Middle frontal gyrus (tissue), 1 donor: ENCODE measurements around the gene KCTD11.
"Not testable (repeated sequence)": the region's sequence is repeated elsewhere in the genome, so short reads cannot be mapped to it uniquely, and the experiment has no call there.

Experiments
- DNase-seq: peaks from one replicate; pipeline ENCODE4 v3.0.0-alpha.2; 2015; ENCODE audit warnings: low spot score; ENCODE audit errors: extremely low spot score

Gene KCTD11

DNA sequence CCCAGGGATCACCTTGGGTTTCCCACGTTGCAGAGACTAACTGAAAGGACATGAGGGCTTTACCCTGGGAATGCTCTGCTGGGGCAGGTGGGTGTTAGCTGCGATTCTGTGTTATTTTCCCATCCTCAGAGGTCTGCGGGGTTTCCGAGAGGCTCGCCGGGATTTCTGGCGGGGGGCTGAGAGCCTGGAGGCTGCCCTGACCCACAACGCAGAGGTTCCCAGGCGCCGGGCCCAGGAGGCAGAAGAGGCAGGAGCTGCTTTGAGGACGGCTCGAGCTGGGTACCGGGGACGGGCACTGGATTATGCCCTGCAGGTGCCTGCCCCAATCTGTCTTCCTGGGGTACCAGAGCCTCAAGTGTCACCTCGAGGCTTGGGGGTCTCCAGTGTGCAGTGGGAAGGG lies 8.7 kb upstream of the KCTD11 start:
- DNase-seq: no peak

DNA sequence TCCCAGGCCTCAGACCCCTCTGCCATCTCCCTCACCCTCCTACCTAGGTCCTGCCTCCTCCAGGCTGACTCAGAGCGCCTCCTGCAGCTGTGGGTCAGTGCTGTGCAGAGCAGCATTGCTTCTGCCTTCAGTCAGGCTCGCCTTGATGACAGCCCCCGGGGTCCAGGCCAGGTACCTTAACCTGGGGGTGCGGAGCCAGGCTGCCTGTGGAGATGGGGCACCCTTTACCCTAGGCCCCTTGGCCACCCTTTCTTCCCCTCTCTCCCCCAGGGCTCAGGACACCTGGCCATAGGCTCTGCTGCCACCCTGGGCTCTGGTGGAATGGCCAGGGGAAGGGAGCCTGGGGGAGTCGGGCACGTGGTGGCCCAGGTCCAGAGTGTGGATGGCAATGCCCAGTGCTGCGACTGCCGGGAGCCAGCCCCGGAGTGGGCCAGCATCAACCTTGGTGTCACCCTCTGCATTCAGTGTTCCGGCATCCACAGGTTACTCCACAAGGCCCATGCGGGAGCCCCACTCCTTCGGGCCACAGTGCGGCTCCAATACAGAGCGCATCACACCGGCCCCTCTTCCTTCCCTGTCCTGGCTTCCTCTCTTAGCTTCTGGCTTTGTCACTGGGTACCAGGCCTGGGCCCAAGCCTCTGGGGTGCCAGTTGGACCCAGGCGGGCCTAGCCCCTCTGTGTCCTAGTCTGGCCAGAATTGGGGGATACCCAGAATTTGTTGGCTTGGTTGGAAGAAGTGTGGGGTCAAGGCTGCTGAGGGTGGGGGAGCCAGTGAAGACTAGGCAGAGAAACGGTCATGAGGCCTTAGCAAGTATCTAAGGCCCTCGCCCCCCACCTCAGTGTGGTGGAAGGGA lies 5.0 kb upstream of the KCTD11 start:
- DNase-seq: no peak

DNA sequence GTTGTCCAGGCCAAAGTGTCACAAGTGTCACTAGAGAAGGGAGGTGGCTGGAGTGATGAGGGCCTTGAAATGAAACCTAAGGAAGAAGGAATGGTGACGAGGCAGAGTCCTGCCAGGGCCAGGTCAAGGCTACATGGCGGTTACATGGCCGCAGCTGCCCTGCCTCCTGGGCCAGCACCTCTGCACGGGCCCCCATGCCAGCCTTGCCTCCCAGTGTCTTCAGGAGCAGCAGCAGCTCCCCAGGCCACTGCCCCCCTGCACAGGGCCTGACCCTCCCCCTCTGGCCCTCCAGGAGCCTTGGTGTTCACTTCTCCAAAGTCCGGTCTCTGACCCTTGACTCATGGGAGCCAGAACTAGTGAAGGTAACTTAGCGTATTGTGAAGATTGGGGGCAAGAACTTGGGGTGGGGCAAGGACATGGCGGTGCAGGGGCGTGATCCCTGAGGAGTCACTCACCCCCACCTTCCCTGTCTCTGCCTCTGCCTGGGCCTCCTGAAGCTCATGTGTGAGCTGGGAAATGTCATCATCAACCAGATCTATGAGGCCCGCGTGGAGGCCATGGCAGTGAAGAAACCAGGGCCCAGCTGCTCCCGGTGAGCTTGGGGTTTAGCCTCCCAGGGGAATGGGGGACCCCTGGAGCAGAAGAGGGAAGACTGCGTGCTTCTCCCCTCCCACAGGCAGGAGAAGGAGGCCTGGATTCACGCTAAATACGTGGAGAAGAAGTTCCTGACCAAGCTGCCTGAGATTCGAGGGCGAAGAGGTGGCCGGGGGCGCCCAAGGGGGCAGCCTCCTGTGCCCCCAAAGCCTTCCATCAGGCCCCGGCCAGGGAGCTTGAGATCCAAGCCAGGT lies 4.1 kb upstream of the KCTD11 start:
- no peak for DNase-seq

DNA sequence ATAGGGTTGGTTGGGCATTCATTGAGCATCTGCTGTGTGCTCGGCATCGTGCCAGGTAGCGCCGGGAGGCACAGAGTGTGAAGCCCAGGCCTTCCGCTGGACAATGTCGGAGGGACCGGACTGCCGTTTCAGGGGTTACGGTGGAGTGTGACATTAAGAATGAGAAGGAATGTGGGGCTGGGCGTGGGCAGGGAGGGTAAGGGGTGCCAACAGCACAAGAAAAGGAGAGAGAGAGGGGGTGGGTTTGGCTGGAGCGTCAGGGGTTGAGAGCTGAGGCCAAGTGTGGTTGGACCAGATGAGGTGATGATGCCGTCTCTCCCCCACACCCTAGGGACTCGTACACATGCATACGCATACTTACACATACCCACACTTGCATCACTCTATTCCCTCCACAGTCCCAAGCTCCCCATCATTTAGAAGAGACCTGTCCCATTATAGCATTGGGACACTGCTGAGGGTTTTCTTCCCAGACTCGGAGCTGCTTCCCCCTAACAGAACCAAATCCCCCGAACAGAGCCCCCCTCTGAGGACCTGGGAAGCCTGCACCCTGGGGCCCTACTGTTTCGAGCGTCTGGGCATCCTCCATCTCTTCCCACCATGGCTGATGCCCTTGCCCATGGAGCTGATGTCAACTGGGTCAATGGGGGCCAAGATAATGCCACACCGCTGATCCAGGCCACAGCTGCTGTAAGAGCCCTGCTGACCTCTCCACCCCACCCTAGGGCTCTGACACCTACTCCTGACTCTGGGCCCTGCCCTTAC lies 3.3 kb upstream of the KCTD11 start:
- no peak for DNase-seq

DNA sequence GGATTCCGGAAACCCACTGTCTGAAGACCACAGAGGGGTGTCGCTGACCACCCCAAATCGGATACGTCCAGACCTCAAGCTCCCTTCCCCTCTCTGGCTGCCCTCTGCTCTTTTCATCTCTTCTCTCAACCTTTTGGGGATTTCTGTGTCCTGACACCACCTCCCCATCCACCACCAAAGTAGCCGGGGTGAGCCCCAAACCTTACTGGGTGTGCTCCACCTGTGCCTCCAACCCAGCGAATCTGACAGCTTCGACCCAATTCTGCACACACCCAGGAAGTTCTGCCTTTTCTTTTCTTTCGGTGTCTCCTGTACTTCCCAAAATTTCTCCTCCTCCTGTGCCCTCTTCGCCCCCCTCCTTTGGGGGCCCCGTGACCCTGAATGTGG lies 534 bp downstream of the KCTD11 start:
- no peak for DNase-seq

DNA sequence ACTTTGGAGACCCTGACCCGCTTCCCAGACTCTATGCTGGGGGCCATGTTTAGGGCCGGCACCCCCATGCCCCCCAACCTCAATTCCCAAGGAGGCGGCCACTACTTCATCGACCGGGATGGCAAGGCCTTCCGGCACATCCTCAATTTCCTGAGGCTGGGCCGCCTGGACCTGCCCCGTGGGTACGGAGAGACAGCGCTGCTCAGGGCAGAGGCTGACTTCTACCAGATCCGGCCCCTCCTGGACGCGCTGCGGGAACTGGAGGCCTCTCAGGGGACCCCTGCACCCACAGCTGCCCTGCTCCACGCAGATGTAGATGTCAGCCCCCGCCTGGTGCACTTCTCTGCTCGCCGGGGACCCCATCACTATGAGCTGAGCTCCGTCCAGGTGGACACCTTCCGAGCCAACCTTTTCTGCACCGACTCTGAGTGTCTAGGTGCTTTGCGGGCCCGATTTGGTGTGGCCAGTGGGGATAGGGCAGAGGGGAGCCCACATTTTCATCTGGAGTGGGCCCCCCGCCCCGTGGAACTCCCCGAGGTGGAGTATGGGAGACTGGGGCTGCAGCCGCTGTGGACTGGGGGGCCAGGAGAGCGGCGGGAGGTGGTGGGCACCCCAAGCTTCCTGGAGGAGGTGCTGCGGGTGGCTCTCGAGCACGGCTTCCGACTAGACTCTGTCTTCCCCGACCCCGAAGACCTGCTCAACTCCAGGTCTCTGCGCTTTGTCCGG lies 1.1 kb downstream of the KCTD11 start:
- DNase-seq: no peak

DNA sequence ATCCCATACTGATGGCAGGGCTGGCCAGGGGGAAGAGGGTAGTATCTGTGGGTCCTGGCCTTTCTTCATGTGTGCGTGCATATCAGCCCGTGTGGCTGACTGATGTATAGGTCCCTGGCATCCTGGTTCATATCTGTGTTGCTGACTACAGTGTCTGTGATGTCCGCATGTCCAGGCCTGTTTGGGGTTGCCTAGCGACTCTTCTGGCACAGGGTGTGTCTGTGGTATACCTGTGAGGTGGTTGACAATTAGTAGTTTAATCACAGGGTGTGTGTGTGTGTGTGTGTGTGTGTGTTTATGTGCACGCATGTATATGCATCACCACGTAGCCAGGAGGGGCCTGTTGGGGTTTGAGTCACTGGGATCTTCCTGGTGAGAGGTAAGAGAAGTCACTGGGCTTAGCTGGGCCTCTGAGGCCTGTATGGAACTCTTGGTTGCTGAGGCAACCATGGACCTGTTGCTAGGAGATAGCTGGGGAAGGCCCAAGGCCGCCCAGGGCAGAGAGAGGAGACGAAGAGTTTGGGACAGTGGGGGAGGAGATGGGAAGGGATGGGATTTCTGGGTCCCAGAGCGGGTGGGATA lies 2.4 kb downstream of the KCTD11 start:
- no peak for DNase-seq

DNA sequence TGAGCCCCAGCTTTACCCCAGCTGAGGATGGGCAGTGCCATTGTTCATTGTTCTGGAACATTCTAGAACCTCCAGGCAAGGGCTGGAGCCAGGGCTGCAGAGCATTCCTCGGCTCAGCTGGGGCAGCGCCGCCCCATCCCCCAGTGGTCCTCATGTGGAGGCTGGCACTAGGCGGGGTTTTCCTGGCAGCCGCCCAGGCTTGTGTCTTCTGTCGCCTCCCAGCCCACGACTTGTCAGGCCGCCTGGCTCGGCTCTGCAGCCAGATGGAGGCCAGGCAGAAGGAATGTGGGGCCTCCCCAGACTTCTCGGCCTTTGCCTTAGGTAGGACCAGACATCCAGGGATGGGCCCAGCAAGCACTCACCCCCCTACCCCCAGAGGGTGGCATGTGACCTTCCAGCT lies 3.1 kb downstream of the KCTD11 start, which contains the start of gene TMEM95:
Gene TMEM95 (plus strand): TSS at position 104 of the 400 bp plus-strand sequence. CDS start 49 bp downstream, at position 153.
- DNase-seq: no peak

DNA sequence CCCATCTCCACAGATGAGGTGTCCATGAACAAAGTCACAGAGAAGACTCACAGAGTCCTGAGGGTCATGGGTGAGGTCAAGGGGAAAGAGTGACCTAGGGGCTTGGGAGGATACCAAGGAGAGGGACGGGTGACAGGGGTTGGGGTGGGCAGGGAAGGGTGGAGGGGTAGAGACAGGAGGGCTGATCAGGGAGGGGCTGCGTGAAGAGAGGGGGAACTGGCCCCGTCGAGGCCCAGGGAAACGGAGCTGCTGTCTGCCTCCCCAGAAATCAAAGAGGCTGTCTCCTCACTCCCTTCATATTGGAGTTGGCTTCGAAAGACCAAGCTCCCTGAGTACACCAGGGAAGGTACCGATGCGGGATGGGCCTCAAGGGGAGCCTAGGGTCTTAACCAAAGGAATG lies 3.6 kb downstream of the KCTD11 start:
- no peak for DNase-seq

DNA sequence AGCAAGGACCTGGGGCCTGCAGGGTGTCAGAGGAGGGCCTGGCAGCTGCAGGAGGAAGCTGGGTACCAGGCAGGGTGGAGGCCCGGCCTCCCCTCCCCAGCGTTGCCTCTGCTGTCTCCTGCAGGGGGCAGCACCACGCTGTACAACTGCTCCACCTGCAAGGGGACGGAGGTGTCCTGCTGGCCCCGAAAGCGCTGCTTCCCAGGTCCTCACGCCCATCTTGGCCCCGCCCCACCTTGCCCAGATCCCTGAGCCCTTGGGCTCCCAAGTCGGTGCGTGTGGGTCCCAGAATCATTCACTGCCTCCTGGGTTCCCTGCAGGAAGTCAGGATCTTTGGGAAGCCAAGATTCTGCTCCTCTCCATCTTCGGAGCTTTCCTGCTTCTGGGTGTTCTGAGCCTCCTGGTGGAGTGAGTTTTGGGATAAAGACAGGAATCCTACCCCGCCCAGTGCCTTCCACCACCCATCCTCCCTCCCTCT lies 4.1 kb downstream of the KCTD11 start:
- no peak for DNase-seq

DNA sequence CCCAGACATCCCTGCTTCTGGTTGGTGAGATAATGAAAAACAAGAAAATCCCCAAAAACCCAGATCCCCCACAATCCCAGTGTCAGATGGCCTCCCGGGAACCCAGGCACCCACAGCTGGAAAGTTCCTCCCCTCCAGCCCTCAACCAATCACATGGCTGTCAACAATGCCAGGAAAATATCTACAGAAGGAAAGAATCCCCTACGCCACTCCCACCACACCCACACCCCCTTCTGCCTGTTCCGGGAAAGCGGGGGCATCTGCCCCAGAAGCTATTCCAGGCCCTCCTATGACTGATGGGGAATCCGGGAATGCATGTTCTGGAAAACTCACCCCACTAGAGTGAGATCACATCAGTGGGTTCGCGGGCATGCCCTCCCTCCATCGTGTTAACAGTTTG lies 4.8 kb downstream of the KCTD11 start:
- no peak for DNase-seq

DNA sequence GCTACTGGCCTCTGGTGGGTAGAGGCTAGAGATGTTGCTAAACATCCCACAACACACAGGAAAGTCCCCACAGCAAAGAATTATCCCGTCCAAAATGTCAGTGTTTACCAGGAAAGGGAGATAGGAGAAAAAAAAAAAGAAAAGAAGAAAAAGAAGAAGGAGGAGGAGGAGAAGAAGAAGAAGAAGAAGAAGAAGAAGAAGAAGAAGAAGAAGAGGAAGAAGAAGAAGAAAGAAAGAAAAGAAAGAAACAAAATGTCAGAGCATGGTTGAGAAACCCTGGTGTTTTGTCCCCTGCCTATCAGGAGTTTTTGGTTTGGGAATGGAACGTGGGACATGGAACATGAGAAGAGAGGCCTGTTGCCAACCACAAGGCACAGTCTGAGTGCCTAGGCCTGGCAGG lies 5.4 kb downstream of the KCTD11 start:
- no peak for DNase-seq

DNA sequence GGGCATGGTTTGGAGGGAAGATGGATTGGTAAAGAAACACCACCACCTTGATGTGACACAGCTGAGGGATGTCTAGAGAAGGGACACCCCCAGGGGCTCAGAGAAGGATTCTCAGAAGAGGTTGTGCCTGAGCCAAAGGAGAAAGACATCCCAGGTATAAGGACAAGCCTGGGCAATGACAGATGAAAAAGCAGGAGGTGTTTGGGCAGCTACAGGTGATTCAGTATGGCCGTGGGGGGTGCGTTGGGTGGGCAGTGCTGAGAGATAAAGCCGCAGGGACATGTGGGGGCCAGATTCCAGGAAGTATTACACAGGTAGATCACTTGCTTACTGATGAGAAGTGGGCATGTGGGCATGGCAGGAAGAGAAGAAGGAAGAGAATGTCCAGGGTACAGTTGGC lies 9.9 kb downstream of the KCTD11 start:
- no peak for DNase-seq

DNA sequence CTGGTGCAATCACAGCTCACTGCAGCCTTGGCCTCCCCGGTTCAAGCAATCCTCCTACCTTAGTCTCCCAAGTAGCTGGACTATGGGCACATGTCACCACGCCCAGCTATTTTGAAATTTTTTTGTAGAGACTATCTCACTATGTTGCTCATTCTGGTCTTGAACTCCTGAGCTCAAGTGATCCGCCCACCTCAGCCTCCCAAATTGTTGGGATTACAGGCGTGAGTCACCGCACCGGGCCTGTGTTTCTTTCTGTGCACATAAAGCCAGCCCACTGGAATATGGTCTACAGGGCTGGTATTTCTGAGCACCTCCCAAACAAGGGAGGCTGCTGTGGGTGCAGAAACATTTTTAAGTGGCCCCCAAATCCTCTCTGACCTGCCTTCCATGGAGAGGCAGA lies 11.3 kb downstream of the KCTD11 start:
- no peak for DNase-seq

DNA sequence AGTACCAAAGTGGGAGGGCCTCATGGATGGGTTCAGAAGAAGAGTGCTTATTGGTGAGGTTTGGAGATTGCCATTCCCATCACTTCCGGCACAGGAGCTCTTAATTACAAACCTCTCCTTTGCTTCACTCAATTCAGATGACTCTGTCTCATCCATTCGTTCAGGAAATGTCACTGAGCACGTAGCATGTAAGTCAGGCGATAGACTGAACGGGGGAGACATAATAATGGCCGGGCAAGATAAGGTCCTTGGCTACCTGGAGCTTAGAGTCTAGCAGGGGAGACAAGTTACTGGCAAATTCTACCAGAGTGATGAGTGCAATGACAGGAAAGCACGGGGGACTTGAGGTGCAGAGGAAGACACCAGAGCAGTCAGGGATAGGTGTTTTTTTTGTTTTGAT lies 14.0 kb downstream of the KCTD11 start:
- not testable (repeated sequence) for DNase-seq

DNA sequence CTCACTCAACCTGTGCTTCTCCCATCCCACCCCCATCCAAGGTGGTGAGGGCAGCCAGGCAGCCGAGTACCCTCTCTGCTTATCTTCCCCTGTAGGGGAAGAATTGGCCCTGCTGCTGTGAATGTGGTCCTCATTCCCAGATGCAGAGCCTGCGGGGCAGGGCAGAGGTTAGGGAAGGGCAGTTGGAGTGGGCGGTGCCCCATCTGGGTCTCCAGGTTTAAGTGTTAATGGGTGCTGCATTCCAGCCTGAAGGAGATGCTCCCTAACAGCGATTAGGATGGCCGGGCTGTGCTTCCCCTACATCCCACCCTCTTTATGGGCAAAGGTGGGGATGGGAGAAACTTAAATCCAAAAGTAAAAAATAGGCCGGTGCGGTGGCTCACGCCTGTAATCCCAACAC lies 15.1 kb downstream of the KCTD11 start:
- no peak for DNase-seq

DNA sequence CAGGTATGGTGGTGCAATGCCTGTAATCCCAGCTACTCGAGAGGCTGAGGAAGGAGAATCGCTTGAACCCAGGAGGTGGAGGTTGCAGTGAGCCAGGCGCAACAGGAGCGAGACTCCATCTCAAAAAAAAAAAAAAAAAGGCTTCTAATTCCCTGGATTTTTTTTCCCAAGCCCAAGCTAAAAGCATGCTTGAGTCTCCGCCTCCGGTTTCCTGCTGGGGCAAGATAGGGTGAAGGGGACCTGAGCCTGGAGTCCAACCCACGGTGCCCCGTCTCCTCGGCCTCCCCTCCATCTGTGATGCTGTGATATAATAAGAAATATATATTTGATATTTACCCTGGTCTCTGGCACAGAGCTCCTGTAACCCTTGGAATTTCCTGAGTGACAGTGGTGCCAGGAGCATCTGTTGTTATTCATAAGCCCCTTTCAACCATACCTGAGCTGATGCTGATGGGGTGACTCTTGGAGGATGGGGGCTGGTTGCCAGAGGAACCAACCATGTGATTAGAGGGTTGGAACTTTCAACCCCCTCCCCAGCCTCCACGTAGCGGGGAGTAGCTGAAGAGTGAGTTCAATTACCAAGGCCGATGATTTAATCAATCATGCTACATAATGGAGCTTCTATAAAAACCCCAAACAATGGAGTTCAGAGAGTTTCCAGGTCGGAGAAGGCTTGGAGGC lies 16.1 kb downstream of the KCTD11 start:
- DNase-seq: no peak

DNA sequence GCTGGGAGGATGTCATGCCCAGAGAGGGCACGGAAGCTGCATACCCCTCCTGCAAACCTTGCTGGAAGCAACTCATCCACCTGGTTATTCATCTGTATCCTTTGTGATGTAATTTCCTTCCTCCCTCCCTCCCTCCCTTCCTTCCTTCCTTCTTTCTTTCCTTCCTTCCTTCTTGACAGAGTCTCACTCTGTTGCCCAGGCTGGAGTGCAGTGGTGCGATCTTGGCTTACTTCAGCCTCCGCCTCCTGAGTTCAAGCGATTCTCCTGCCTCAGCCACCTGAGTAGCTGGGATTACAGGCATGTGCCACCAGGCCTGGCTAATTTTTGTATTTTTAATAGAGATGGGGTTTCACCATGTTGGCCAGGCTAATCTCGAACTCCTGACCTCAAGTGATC lies 16.6 kb downstream of the KCTD11 start:
- not testable (repeated sequence) for DNase-seq

DNA sequence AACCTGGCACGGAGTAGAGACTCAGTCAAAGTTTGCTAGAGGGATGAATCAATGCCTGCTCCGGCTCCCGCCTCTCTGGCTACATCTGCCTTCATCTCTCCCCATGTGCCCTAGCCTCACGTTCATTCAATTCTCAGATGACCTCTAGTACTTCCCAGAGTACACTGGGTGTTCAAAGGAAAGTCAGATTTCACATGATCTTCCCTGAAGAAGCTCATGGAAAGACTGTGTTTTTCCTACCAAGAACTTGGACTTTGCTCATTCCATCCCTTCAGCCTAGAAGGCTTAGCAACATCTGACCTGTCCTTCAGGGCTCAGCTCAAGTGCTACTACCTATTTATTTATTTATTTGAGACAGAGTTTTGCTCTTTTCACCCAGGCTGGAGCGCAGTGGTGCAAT lies 17.9 kb downstream of the KCTD11 start:
- DNase-seq: no peak

DNA sequence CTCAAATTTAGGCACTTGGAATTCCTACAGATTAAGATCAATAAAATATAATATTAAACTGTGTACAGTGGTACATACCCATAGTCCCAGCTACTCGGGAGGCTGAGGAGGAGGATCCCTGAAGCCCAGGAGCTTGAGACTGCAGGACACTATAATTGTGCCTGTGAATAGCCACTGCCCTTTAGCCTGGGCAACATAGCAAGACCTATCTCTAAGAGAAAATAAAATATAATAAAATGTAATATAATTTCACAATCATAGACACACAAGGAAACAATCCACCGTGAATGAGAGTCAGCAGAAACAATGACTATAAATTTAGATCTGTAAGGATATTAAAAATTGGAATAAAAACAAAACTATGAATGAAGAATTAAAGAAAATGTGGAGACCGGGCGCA lies 18.9 kb downstream of the KCTD11 start:
- no peak for DNase-seq
